ENCODE results near the gene FTSJ1. TPM values are rescaled to one million over a fixed set of nuclear protein-coding genes. Genes with fewer than 3 reads are reported as not detected.

Gene FTSJ1
- total RNA-seq, 1 donor from 2014 or later = 14.3 TPM

DNA sequence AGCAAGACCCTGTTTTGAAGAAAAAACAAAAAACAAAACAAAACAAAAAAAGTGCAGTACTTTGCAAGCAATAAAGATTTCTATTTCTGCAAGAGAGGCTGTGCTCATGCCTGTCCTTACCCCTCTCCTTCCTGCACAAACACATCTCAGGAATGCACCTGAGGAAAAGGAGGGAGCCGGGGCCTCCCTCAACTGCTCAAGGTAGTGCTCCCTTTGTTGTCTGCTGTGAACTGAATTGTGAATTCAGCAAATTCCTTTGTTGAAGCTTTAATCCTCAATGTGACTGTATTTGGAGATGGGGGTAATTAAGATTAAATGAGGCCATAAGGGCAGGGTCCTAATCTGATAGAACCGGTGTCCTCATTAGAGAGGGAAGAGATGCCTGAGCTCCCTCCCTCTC, 13.9 kb downstream of the FTSJ1 start:
- DNase-seq = no peak
- intact Hi-C loops (cut with DNase I) = no loop called here
- no peak for ATAC-seq (ENCODE audit: poor library complexity)

DNA sequence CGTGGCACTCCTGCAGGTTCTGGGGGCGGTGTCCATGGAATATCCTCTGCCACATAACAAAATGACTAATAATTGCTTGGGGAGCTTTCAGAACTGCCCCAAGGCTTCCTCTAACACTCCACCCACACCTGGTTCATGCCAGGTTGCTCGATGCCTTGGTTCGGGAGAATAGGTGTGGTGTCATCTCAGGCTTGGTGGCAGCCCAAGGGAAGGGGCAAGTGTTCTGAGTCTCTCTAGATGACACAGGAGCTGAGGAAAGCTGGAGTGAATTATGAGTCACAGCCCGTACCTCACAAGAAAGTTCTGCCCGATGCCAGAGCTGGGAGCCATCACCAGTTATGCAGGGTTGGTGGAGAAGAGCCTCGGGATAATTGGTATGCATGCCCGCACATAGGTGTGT, 14.7 kb downstream of the FTSJ1 start:
- intact Hi-C loops (cut with DNase I) = no loop called here
- ATAC-seq (ENCODE audit: poor library complexity) (no peak), DNase-seq (no peak)

DNA sequence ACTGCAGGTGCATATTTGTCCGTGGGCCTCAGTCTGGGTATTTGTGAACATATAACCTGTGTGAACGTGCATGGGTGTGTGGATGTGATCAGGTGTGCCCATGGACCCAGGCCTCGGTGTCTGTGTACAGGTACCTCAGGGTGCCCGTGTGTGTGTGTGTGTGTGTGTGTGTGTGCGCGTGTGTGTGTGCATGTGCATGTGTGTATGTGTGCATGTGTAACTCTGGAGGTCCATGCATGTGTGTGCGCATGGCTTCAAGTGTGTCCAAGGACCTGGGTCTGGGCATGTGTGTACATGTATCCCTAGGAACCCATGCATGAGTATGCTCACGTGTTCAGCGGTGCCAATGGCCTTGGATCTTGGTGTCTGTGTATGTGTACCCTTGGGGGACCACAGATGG, 15.8 kb downstream of the FTSJ1 start:
- ATAC-seq (ENCODE audit: poor library complexity) (no peak), DNase-seq (no peak)
- intact Hi-C loops (cut with DNase I) = no loop called here

DNA sequence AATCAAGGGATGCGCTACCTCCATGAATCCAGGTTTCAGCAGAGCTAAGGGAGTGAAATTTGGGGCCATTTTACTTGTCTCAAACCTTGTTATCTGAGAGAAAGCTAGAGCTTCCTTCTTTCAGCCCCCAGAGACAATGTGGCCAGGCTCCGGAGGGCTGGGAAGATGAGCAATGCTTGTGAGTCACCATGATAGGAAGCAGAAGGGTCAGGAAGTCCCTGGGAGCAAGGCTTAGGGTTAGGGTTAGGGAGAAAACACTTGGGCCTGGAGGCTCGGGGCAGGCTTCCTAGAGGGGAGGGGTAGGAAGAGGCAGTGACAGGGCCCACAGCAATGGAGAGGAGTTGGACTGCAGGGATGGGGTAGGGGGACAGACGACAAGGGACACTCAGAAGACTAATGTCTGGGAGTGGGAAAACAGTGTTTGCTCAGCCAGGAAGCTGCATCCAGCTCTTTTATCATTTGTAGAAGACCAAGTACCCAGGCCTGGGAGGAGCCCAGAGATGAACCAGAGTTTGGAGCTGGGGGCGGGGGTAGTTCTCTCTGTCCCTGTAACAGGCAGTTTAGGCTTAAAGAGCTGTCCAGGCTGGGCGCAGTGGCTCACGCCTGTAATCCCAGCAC, 16.4 kb downstream of the FTSJ1 start:
- DNase-seq = no peak
- intact Hi-C loops (cut with DNase I) = no loop called here
- ATAC-seq (ENCODE audit: poor library complexity) = no peak

DNA sequence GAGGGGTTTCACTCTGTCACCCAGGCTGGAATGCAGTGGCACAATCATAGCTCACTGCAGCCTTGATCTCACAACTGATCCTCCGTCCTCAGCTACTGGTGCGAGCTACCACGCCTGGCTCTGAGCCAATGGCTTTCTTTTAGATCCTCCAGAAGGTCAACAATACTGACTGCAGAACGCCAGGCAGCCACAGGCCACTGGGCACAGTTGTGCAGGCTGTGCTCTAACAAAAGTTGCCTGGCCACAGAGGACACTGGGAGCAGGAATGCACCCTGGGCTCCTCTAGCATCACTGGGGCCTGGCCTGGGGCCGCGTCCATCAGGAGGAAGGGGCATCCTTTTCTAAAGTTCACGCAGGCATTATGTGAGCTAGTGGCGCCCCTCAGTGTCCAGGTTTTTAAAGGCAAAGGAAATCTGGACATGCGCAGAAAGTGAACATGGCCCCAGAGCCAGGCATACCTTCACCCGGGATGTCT, 17.9 kb downstream of the FTSJ1 start:
- no peak for DNase-seq
- intact Hi-C loops (cut with DNase I) = no loop called here
- peak; percentile 52 for ATAC-seq (ENCODE audit: poor library complexity)

DNA sequence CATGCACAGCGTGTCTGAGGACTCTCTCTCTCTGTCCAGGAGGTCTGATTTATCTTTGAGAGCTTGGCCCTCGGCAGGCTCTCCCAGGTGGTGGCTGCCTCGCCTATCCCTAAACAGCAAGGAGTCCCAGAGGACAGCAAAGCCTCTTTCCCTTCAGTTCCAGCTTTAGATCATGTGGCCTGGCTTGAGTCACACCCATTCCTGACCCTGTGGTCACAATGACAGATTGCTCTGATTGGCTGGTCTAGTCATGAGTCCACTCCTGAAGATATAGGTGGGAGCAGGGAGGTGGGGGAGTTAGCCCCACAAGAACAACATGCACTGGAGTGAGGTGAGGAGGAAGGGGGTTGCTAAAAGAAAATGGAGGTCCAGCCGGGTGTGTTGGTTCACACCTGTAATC, 20.7 kb downstream of the FTSJ1 start:
- ATAC-seq (ENCODE audit: poor library complexity) (no peak), DNase-seq (no peak)
- intact Hi-C loops (cut with DNase I) = no loop called here

DNA sequence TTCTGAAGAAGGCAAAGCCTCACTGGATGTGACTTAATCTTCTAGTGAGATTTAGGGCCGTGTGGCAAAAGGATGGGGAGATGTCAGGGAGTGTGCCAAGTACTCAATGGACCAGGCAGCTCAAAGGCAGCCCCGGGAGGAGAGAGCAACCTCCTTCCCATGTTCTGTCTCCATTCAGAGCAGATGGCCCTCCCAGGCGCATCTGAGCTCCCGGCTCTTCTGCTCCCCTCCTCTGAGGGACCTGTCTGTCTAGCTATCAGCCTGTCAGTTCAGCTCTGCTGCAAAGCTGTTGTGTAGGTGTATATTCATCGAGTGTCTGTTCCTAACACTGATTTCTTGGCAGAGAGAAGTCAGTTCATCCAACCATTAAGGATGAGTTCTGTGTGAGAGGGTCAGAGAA, 21.9 kb downstream of the FTSJ1 start:
- DNase-seq (no peak), ATAC-seq (ENCODE audit: poor library complexity) (no peak)
- intact Hi-C loops (cut with DNase I) = no loop called here

DNA sequence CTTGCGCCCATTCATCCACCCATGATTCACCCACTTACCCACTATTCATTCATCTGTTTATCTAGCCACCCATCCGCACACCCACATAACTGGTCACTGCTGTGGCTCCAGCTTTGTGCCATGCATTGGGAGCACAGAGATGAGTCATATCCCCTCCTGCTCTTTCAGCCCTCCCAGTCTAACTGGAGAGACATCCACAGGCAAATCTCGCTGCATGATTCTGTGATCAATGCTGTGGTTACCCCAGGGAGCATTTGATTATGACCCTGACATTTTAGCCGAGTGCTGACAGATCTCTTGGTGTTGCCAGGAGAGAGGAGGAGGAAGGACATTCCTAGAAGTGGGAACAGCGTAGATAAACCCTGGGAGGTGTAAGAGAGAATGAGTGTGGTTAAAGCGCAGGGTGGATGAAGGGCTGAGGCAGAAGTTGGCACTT, 22.4 kb downstream of the FTSJ1 start:
- DNase-seq (no peak), ATAC-seq (ENCODE audit: poor library complexity) (no peak)
- intact Hi-C loops (cut with DNase I) = no loop called here

DNA sequence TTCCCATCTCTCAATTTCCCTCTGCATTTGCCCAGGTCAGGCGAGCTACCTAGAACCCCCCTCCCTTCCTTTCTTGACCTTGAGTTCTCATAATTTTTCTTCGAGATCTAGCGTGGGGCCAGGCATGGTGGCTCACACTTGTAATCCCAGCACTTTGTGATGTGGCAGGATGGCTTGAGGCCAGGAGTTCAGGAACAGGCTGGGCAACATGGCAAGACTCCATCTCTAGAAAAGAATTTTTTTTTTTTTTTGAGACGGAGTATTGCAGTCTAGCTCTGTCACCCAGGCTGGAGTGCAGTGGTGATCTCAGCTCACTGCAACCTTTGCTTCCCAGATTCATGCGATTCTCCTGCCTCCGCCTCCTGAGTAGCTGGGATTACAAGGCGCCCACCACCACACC, 28.3 kb downstream of the FTSJ1 start:
- no peak for ATAC-seq (ENCODE audit: poor library complexity)
- intact Hi-C loops (cut with DNase I) = no loop called here

DNA sequence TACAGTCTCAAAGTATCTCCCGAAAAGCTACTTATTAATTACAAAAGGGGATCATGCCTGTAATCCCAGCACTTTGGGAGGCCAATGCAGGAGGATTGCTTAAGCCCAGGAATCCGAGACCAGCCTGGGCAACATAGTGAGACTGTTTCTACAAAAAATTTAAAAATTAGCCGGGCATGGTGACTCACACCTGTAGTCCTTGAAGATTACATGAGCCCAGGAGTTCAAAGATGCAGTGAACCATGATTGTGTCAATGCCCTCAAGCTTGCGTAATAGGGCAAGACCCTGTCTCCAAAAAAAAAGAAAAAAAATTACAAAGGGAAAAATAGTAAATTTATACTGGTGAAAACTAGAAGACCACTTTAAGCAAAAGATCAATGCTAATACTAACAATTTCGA, 29.5 kb downstream of the FTSJ1 start:
- no peak for DNase-seq
- intact Hi-C loops (cut with DNase I) = no loop called here
- no peak for ATAC-seq (ENCODE audit: poor library complexity)

More for the DNA sequence above, 28.3 kb downstream of the FTSJ1 start:
- no peak for DNase-seq

DNA sequence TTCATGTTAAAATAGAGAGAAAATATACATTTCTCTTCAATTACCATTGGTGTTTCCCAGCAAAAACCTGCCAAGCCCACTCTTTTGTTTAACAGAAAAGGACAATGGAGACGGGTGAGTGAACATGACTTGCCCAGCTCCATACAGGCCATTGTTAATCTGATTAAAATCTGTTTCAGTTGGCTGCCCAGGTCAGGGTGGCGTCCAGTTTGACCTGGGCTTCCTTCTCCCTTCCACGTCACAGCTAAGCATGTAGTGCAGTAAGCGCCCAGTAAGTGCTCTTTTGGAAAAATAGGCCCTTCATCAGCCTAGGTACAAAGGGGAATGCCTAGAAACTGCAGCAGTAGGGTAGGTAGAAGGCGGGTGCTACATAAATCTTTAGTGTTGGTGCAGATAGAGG, 31.2 kb downstream of the FTSJ1 start:
- no peak for ATAC-seq (ENCODE audit: poor library complexity)

DNA sequence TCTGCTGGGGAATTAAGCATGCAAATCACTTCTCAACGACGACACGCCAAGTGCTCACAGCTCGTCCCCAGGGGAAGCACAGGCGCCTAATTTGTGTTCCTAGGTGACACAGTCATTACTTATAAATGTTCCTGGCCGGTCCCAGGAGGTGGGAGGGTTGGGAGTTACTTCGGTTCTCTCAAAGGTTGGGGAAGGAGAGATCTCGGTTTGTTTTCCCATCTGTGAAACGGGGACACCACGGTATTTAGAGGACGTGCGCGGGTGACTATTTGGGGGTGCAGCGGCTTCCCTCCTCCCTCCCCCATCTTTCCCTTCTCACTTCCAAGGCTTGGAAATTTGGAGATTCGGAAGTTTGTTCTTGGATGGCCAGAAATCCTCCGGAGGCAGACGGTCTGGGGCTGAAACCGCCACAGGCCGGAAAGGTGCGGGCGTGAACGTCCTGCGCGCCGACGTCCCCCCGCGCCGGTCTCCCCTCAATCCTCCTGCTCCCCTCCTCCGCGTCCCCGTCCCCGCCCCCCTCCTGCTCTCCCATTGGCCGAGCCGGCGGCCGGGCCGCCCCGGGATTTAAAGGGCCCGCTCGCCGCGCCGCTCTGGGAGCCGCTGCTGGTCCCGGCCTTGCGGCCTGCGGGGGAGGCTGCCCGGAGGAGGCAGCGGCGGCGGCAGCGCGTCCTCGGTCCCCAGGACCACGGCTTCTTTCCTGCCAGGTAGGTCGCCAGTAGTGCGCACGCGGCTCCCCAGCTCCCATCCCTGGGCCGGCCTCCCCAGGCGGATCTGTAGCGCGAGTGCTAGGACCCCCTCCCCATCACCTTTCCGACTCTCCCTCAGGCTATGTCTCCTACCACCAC, 32.6 kb downstream of the FTSJ1 start, which contains the start of gene PORCN:
Gene PORCN (plus strand): TSS at position 593 of the 845 bp plus-strand sequence. CDS start 829 bp downstream, outside the sequence.
- DNase-seq (peak; percentile 89), ATAC-seq (ENCODE audit: poor library complexity) (peak; percentile 98)
- intact Hi-C loops (cut with DNase I) = no loop called here

More for the DNA sequence above, 31.2 kb downstream of the FTSJ1 start:
- no peak for DNase-seq
- intact Hi-C loops (cut with DNase I) = no loop called here

DNA sequence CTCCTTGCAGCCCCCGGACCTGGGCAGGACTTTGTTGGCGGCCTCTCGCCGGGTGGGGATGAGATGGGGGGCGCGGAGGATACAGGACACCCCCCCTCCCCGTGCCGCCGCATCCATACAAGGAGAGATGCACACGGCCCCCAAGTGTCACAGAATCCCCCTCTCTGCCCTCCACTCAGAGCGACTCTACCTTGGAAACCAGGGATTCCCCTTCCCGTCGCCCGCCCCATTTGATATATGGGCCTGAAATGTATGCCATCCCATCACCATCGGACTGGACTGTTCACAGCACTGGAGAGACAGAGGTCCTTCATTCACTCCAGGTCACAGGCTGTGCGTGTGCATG, 33.2 kb downstream of the FTSJ1 start:
- intact Hi-C loops (cut with DNase I) = no loop called here
- DNase-seq (no peak), ATAC-seq (ENCODE audit: poor library complexity) (peak; percentile 8)

DNA sequence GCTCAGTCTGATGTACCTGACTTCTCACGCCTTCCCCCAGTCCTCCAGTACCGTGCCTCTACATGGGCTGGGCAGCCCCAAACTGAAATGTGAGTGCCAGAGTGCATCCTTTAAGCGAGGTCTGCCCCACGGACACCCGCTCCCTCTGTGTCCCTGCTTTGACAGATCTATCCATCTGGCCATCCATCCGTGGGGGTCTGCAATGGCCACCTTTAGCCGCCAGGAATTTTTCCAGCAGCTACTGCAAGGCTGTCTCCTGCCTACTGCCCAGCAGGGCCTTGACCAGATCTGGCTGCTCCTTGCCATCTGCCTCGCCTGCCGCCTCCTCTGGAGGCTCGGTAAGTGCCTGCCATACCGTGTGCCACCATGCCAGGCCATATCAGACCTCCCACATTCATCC, 33.6 kb downstream of the FTSJ1 start:
- intact Hi-C loops (cut with DNase I) = no loop called here
- ATAC-seq (ENCODE audit: poor library complexity) = no peak
- no peak for DNase-seq

DNA sequence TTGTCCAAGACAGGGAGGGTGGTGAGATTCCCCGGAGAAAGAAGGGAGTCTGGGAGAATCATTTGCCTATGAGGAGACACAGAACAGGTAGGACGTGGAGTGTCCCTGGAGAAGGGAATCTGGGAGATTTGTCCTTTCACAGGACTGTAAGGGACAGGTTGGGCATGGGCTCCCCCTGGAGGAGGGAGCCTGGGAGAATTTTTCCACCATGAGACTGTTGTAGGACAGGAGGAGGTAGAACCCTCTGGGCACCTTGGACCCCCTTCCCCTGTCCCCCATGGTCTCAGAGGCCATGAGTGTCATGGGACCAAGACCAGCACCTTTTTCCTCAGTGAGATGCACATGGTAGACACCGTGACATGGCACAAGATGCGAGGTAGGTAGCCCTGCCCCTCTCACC, 35.6 kb downstream of the FTSJ1 start:
- no peak for DNase-seq
- ATAC-seq (ENCODE audit: poor library complexity) = no peak
- intact Hi-C loops (cut with DNase I) = no loop called here

DNA sequence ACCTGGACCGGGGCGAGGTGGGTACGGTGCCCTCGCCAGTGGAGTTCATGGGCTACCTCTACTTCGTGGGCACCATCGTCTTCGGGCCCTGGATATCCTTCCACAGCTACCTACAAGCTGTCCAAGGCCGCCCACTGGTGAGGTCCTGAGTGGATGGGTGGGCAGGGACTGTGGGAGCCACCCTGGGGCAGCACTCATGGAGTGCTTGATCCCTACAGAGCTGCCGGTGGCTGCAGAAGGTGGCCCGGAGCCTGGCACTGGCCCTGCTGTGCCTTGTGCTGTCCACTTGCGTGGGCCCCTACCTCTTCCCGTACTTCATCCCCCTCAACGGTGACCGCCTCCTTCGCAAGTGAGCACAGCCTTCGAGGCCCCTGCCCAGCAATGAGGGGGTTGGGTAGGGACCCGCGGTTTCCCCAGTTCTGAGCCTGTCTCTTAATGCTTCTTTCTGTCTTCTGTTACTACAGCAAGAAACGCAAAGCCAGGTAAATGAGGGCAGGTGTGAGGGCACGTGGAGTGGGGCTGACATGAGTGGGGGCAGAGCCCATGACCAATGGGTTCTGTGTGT, 36.5 kb downstream of the FTSJ1 start:
- ATAC-seq (ENCODE audit: poor library complexity) (no peak), DNase-seq (no peak)
- intact Hi-C loops (cut with DNase I) = no loop called here

DNA sequence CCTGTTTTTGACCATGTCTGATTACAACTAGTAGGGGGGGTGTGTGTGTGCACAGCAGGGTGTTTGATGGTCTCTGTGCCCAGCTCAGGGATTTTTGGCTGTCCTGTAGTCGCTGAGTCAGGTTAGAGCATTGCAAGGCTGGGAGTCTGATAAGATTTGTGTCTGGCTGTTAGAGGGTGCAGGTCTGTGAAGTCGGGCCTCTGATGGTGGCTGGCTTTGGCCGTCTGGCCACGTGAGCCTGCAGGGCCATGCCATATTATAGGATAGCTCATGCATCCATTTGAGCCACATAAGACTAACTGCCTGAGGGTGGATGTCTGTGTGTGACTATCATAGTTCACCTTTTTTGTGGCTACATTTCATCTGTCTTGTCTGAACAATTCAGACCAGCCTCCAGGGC, 37.7 kb downstream of the FTSJ1 start:
- DNase-seq (no peak), ATAC-seq (ENCODE audit: poor library complexity) (no peak)
- intact Hi-C loops (cut with DNase I) = no loop called here

DNA sequence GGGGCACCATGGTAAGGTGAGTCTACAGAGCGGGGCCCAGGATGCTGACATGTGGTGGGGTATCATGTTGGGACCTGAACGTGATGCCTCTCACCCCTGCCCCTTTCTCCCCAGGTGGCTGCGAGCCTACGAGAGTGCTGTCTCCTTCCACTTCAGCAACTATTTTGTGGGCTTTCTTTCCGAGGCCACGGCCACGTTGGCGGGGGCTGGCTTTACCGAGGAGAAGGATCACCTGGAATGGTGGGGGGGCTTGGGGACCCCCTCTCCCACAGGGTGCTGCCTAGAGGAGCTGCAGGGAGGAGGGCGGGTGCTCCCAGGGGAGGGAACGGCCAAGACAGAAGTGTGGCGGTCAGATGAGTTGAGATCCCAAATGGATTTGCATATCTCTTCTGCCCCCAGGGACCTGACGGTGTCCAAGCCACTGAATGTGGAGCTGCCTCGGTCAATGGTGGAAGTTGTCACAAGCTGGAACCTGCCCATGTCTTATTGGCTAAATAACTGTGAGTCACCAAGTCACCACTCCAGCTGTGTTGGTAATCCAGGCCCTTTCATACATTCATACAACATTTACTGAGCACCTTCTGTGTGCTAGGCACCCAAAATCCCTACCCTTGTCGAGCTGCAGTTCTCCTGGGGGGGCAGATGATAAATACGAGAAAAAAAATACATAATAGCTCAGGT, 38.3 kb downstream of the FTSJ1 start:
- intact Hi-C loops (cut with DNase I) = no loop called here
- ATAC-seq (ENCODE audit: poor library complexity) (no peak), DNase-seq (no peak)

DNA sequence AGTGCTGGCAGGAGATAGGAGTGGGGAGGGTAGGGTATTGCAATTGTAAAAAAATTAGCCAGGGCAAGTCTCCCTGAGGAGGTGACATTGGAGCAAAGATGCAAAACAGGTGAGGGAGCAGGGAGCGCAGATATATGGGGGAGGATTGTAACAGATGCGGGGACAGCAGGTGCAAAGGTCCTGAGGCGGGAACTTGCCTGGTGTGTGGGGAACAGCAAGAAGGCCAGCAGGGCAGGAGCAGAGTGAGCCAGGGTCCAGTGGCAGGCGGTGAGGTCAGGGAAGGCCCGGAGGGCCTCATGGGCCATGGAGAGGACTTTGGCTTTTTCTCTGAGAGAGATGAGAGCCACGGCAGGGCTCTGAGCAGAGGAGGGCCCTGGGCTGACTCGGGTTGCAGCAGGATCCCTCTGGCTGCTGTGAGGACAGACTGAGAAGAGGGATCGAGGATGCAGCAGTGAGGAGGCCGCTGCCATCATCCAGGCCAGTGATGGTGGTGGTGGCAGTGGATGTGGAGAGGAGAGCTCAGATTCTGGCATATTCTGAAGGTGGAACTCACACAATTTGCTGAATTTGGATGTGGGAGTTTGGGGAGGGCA, 39.0 kb downstream of the FTSJ1 start:
- DNase-seq (no peak), ATAC-seq (ENCODE audit: poor library complexity) (no peak)
- intact Hi-C loops (cut with DNase I) = no loop called here

All from Right ventricle myocardium superior (tissue), 1 donor.